ENCODE measurements around the gene ADAMTS4. TPM values are rescaled to one million over a fixed set of nuclear protein-coding genes. Genes with fewer than 3 reads are reported as not detected.

Gene ADAMTS4
- total and polyA plus RNA-seq, 2 donors (not counting 1 experiment from before 2014, with no cell fraction given): 1.0 to 1.3 TPM

GRCh38 chr1:161200421-161200991, 1.7 kb upstream of the ADAMTS4 start:
- TF ChIP-seq CTCF (conservative IDR thresholded peaks at IDR 0.05 in 1 of 2, IDR thresholded peaks at IDR 0.05 in 1 of 2; ENCODE audit: low read depth in 1 of 2, low read length in 2 of 2) (no peak), EZH2 (IDR thresholded peaks at IDR 0.05; ENCODE audit: low read length, missing control alignments) (no peak)
- Histone ChIP-seq H3K36me3 (ENCODE audit: control insufficient read depth, insufficient read depth, low read length) (peaks cover 2% of the 10 kb centered on the region), H3K4me3 (replicated peaks in 1 of 4; ENCODE audit: control extremely low read depth in 1 of 4, insufficient read depth in 1 of 4, low read depth in 3 of 4, low read length in 4 of 4) (no peak overlapping the region), H3K79me2 (ENCODE audit: control insufficient read depth, insufficient read depth, low read length) (peaks cover 36% of the 10 kb centered on the region), H3K9me3 (ENCODE audit: control insufficient read depth, insufficient read depth, low read depth, low read length) (no peaks in the 10 kb centered on the region), H4K20me1 (ENCODE audit: control insufficient read depth, extremely low read depth, insufficient read depth, low read length) (no peaks in the 10 kb centered on the region), H3K4me2 (ENCODE audit: extremely low read depth, insufficient read depth, low read length) (no peak overlapping the region), H3K27me3 (ENCODE audit: control insufficient read depth, insufficient read depth, low read length) (no peaks in the 10 kb centered on the region), H3K4me1 (ENCODE audit: control insufficient read depth, extremely low read depth, insufficient read depth, low read length) (peaks cover 51% of the 10 kb centered on the region), H2AFZ (ENCODE audit: low read length) (no peak overlapping the region), H3K27ac (ENCODE audit: insufficient read depth, low read length) (peak overlapping the region; percentile 95), H3K9ac (ENCODE audit: insufficient read depth, low read length) (peak overlapping the region; percentile 28)
- no peak for DNase-seq (ENCODE audit: low read depth in 2 of 2)

GRCh38 chr1:161199506-161200139, 769 bp upstream of the ADAMTS4 start:
- Histone ChIP-seq H4K20me1 (ENCODE audit: control insufficient read depth, extremely low read depth, insufficient read depth, low read length) (no peaks in the 10 kb centered on the region), H3K4me3 (replicated peaks in 1 of 4; ENCODE audit: control extremely low read depth in 1 of 4, insufficient read depth in 1 of 4, low read depth in 3 of 4, low read length in 4 of 4) (peak overlapping the region in 1 of 4 experiments; percentile 20), H2AFZ (ENCODE audit: low read length) (peak overlapping the region; percentile 2), H3K79me2 (ENCODE audit: control insufficient read depth, insufficient read depth, low read length) (peaks cover 34% of the 10 kb centered on the region), H3K4me1 (ENCODE audit: control insufficient read depth, extremely low read depth, insufficient read depth, low read length) (peaks cover 51% of the 10 kb centered on the region), H3K27ac (ENCODE audit: insufficient read depth, low read length) (peak overlapping the region; percentile 95), H3K9me3 (ENCODE audit: control insufficient read depth, insufficient read depth, low read depth, low read length) (no peaks in the 10 kb centered on the region), H3K27me3 (ENCODE audit: control insufficient read depth, insufficient read depth, low read length) (no peaks in the 10 kb centered on the region), H3K36me3 (ENCODE audit: control insufficient read depth, insufficient read depth, low read length) (peaks cover 2% of the 10 kb centered on the region), H3K4me2 (ENCODE audit: extremely low read depth, insufficient read depth, low read length) (peak overlapping the region; percentile 61), H3K9ac (ENCODE audit: insufficient read depth, low read length) (peak overlapping the region; percentile 38)
- DNase-seq (ENCODE audit: low read depth in 2 of 2): no peak
- no peak for TF ChIP-seq EZH2 (IDR thresholded peaks at IDR 0.05; ENCODE audit: low read length, missing control alignments)
- no peak for TF ChIP-seq CTCF (conservative IDR thresholded peaks at IDR 0.05 in 1 of 2, IDR thresholded peaks at IDR 0.05 in 1 of 2; ENCODE audit: low read depth in 1 of 2, low read length in 2 of 2)

GRCh38 chr1:161198194-161198896, 509 bp downstream of the ADAMTS4 start:
- DNase-seq (ENCODE audit: low read depth in 2 of 2): peak in 1 of 2 donors; percentile 44
- no peaks in the 10 kb centered on the region for H3K9me3 ChIP-seq (ENCODE audit: control insufficient read depth, insufficient read depth, low read depth, low read length)
- H4K20me1 ChIP-seq (ENCODE audit: control insufficient read depth, extremely low read depth, insufficient read depth, low read length): no peaks in the 10 kb centered on the region
- peaks cover 22% of the 10 kb centered on the region for H3K79me2 ChIP-seq (ENCODE audit: control insufficient read depth, insufficient read depth, low read length)
- H3K27ac ChIP-seq (ENCODE audit: insufficient read depth, low read length): peak overlapping the region; percentile 95
- H3K4me1 ChIP-seq (ENCODE audit: control insufficient read depth, extremely low read depth, insufficient read depth, low read length): peaks cover 51% of the 10 kb centered on the region
- no peaks in the 10 kb centered on the region for H3K27me3 ChIP-seq (ENCODE audit: control insufficient read depth, insufficient read depth, low read length)
- no peak overlapping the region for H2AFZ ChIP-seq (ENCODE audit: low read length)
- H3K4me3 ChIP-seq (replicated peaks in 1 of 4; ENCODE audit: control extremely low read depth in 1 of 4, insufficient read depth in 1 of 4, low read depth in 3 of 4, low read length in 4 of 4): peak overlapping the region; percentile 34 to 55 (median 44)
- TF ChIP-seq EZH2 (IDR thresholded peaks at IDR 0.05; ENCODE audit: low read length, missing control alignments) (no peak), CTCF (conservative IDR thresholded peaks at IDR 0.05 in 1 of 2, IDR thresholded peaks at IDR 0.05 in 1 of 2; ENCODE audit: low read depth in 1 of 2, low read length in 2 of 2) (peak in 1 of 2 donors; percentile 11)
- peaks cover 7% of the 10 kb centered on the region for H3K36me3 ChIP-seq (ENCODE audit: control insufficient read depth, insufficient read depth, low read length)
- peak overlapping the region; percentile 70 for H3K9ac ChIP-seq (ENCODE audit: insufficient read depth, low read length)
- H3K4me2 ChIP-seq (ENCODE audit: extremely low read depth, insufficient read depth, low read length): peak overlapping the region; percentile 97

All from fibroblast of lung (primary cell).